Cardiac fibroblast (primary cell): Measurements from ENCODE around the gene ESPN.
"Not testable (repeated sequence)": the region's sequence is repeated elsewhere in the genome, so short reads cannot be mapped to it uniquely, and the experiment has no call there.

ENCODE experiments used
- DNase-seq, 2 donors: peaks; one replicate each; pipeline versions ENCODE4 v3.0.0 to v3.0.0-alpha.2; 2010; ENCODE audit warnings: low read depth in 2 of 2
- H3K4me3 ChIP-seq, 2 donors: replicated peaks in 1 of 2; 1 replicate in 1 of 2; 2 replicates in 1 of 2; pipeline ENCODE4 v1.5.1; 2011; ENCODE audit warnings: low read depth in 2 of 2, low read length in 2 of 2, mild to moderate bottlenecking in 2 of 2, moderate library complexity in 1 of 2
- TF ChIP-seq, protein P1 (sequence below): IDR thresholded peaks from one replicate; pipeline ENCODE4 v1.5.1; 2011; ENCODE audit warnings: low read depth, mild to moderate bottlenecking, low read length, inconsistent platforms

The ESPN gene

DNA sequence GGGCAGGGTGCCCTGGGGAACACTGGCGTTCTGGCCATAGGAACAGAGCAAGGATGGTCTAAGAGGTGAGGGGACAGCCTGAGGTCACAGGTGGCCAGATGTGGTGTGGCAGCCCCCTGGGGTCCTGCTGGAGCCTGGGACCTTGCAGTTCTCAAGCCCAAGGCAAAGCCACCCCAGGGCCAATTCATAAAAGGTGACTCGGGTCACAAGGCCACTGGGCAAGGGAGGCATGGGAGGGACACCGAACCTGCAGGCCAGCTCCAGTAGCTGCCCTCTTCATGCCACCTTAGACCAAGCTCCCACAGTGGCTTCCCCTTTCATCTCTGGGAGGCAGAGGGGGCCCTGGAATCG lies 22.1 kb downstream of the ESPN start:
- DNase-seq, result no peak
- no peak overlapping the region for H3K4me3 ChIP-seq
- TF ChIP-seq, protein P1, sequence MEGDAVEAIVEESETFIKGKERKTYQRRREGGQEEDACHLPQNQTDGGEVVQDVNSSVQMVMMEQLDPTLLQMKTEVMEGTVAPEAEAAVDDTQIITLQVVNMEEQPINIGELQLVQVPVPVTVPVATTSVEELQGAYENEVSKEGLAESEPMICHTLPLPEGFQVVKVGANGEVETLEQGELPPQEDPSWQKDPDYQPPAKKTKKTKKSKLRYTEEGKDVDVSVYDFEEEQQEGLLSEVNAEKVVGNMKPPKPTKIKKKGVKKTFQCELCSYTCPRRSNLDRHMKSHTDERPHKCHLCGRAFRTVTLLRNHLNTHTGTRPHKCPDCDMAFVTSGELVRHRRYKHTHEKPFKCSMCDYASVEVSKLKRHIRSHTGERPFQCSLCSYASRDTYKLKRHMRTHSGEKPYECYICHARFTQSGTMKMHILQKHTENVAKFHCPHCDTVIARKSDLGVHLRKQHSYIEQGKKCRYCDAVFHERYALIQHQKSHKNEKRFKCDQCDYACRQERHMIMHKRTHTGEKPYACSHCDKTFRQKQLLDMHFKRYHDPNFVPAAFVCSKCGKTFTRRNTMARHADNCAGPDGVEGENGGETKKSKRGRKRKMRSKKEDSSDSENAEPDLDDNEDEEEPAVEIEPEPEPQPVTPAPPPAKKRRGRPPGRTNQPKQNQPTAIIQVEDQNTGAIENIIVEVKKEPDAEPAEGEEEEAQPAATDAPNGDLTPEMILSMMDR, result no peak

DNA sequence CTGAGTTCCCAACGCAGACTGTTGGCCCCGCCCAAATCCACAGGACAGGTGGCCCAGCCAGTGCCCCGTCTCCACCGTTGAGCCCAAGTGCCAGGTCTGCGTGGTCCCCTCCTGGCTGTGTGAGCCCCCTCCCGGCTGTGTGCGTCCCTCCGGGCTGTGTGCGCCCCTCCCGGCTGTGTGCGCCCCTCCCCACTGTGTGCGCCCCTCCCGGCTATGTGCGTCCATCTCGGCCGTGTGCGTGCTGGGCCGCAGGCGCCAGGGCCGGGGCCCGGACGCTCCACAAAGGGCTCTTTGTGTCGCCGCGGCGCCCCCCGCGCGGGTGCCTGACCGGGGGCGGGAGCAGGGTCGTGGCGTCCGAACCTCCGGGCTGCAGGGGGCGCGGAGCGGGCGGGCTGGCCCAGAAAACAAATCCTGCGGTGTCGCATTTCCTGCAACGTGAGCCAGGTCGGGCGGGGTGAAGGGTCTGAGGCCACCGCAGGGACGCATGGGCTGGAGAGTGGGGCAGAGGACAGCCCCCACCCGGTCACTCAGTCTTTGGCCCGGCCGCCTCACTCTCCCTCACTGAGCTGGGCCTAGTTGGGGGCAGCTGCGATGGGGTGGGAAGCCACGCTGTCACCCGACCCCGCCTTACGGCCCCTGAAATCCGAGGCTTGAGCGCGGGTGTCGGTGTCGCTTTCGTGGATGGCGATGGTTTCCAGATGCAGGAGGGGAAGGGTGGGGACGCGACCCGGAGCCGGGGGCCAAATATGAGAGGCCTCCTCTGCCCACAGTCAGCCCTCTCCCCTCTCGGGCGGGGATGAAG lies 22.6 kb downstream of the ESPN start:
- H3K4me3 ChIP-seq, result no peak overlapping the region
- TF ChIP-seq, protein P1, result no peak
- DNase-seq, result no peak

DNA sequence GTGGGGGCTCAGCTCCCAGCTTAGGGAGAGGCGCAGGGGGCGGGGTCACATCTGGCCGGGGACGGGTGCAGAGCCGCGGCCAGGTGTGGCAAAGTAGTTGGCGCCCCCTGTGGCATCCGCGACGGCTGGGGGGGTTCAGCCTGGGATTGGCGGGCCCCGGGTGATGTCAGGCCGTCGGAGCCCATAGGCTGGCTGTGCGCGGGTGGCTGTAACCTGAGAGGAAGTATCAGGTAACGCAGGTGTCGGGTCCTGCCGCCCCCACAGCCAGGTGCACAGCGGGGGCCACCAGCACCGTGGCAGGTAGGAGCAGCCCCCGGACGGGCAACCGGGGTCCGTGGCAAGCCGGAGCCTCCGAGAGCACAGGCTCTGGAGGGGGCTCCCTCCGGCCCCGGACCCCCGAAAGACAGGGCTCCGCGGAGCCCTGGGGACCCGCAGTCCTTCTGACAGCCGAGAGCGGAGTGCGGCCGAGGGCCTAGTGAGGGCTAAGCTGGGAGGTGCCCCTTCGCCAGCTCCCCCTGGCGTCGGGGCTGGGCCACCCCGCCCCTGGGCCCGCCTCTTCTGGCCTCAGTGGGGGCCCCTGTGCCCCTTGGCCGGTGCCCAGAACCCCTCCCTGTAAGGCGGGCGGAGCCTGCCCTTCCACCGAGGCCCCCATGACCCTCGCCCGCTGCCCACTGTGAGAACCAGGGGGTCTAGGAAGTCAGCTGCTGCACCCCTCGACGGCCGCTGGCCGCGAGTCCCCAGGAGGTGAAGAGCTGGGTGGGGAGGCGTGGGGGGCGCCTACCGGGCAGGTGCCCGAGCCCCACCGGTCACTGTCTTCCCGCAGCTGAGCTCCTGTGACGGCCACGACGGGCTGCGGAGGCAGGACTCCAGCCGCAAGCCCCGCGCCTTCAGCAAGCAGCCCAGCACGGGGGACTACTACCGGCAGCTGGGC lies 23.5 kb downstream of the ESPN start:
- no peak for DNase-seq
- TF ChIP-seq, protein P1, result no peak
- no peak overlapping the region for H3K4me3 ChIP-seq

DNA sequence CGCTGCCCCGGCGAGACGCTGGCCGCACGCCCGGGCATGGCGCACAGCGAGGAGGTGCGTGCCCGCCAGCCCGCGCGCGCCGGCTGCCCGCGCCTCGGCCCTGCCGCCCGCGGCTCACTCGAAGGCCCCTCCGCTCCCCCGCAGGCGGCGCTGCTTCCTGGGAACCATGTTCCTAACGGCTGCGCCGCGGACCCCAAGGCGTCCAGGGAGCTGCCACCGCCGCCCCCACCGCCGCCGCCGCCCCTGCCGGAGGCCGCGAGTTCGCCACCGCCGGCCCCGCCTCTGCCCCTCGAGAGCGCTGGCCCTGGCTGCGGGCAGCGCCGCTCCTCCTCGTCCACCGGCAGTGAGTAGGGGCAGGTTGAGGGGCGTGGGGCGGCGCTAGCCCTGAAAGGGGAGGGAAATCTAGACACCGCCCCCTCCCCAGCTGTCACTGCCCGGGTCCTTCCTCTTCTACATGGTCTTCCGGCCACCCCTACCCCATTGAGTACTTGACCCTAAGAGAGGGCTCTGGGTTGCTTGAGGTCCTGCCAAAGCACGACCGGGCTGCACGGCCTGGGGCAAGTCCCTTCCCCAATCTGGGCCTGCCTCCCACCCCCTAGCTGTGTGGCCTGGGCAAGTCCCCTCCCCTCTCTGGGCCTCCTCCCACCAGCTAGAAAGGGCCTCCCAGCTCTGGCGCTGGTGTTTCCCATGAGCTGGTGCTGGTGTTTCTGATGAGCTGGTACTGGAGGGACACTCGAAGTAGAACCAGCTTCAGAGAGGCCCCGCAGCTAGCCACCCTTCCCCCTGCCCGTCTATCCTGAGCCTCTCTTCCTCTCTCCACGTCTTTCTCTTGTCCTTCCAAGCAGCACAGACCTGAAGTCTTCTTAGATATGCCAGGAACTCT lies 24.4 kb downstream of the ESPN start:
- DNase-seq, result no peak
- no peak overlapping the region for H3K4me3 ChIP-seq
- TF ChIP-seq, protein P1, result no peak

DNA sequence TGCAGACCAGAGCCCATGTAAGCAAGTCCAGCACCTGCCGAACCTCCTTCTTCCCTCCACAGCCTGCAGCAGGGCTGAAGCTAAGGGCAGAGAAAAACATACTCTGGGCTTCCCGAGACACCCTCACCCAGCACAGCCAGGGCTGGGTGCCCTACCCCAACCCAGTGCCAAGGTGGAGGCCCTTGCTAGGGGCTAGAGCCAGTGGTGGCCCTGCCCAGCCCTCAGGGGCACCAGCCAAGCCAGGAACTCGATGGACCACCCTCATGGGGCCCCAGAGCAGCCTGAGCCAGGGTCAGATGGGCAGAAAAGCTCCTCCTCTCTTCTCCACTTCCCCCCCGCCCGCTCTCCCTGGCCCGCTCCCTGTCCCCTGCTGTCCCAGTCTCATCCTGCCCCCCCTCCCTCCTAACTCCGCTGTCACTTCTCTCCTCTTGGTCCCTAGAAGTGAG lies 25.5 kb downstream of the ESPN start:
- no peak for DNase-seq
- H3K4me3 ChIP-seq, result no peak overlapping the region
- TF ChIP-seq, protein P1, result no peak

DNA sequence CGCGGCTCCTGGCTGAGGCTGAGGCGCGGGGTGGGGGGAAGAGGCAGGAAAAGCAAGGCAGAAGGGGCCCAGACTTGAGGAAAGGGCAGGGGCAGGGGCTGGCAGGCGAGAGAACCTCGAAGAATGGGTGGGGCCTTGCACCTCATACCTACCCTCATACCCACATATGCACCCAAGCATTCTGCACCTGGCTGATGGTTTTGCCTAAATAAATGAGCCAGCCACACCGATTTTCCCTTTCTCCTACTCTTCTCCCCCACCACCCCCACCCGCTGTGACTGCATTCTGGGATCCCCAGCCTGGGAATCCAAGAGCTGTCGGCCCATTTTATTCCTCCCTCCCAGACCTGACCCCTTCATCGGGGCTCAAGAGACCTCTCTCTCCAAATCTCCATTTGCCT lies 25.9 kb downstream of the ESPN start:
- DNase-seq, H3K4me3 ChIP-seq: not testable (repeated sequence)
